CD4-positive, alpha-beta memory T cell (primary cell): ENCODE data around the gene GNL3. TPM values are rescaled to one million over a fixed set of nuclear protein-coding genes. Genes with fewer than 3 reads are reported as not detected.

Source experiments
- CTCF ChIA-PET: fragments of 350-600 bp; sonication (Branson Sonifier 250); formaldehyde crosslinking; loops from one replicate; lab custom pipeline; 2021; ENCODE audit warnings: inconsistent platforms; ENCODE audit not compliant: partially characterized antibody; lab: Charles Lee
- POLR2A ChIA-PET: fragments of 350-600 bp; sonication (Branson Sonifier 250); formaldehyde crosslinking; loops from one replicate; lab custom pipeline; 2021; ENCODE audit not compliant: partially characterized antibody; lab: Charles Lee
- DNase-seq, 5 donors: peaks; one replicate each; pipeline versions ENCODE4 v3.0.0 to v3.0.0-alpha.2; 2020 to 2022; ENCODE audit warnings: mixed read lengths in 1 of 5
- H3K27ac ChIP-seq: one replicate; pipeline ENCODE4 v1.7.0; 2013; ENCODE audit warnings: low read depth, low read length
- H3K27me3 ChIP-seq: 2 replicates; pipeline ENCODE4 v1.7.0; 2013; ENCODE audit warnings: mild to moderate bottlenecking, low read length, moderate library complexity; ENCODE audit not compliant: insufficient read depth
- H3K36me3 ChIP-seq: 2 replicates; pipeline ENCODE4 v1.7.0; 2013; ENCODE audit warnings: mild to moderate bottlenecking, low read length, moderate library complexity; ENCODE audit not compliant: insufficient read depth
- H3K4me1 ChIP-seq: 2 replicates; pipeline ENCODE4 v1.7.0; 2013; ENCODE audit warnings: mild to moderate bottlenecking, low read length, moderate library complexity; ENCODE audit not compliant: insufficient read depth
- H3K4me3 ChIP-seq, 2 donors: one replicate each; pipeline ENCODE4 v1.7.0; 2013; ENCODE audit warnings: low read length in 2 of 2, mild to moderate bottlenecking in 1 of 2
- H3K9me3 ChIP-seq, 2 donors: one replicate each; pipeline ENCODE4 v1.7.0; 2013; ENCODE audit warnings: low read length in 2 of 2, control low read depth in 1 of 2; ENCODE audit not compliant: control insufficient read depth in 1 of 2
- H3K27ac Mint-ChIP-seq, 7 donors: one replicate each; pipeline ENCODE4 v1.8.0; 2020 to 2021; ENCODE audit warnings: mixed read lengths in 7 of 7, mild to moderate bottlenecking in 6 of 7, inconsistent platforms in 3 of 7, moderate library complexity in 3 of 7
- H3K27me3 Mint-ChIP-seq, 2 donors: one replicate each; pipeline ENCODE4 v1.8.0; 2020 to 2021; ENCODE audit warnings: mixed read lengths in 2 of 2
- H3K36me3 Mint-ChIP-seq, 2 donors: one replicate each; pipeline ENCODE4 v1.8.0; 2020 to 2021; ENCODE audit warnings: mixed read lengths in 2 of 2, inconsistent platforms in 1 of 2, mild to moderate bottlenecking in 1 of 2
- H3K4me1 Mint-ChIP-seq, 4 donors: one replicate each; pipeline ENCODE4 v1.8.0; 2020 to 2021; ENCODE audit warnings: mixed read lengths in 4 of 4, mild to moderate bottlenecking in 1 of 4
- H3K4me3 Mint-ChIP-seq, 8 donors: one replicate each; pipeline ENCODE4 v1.8.0; 2020 to 2021; ENCODE audit warnings: mixed read lengths in 8 of 8, mild to moderate bottlenecking in 7 of 8, moderate library complexity in 6 of 8, inconsistent platforms in 3 of 8
- H3K9me3 Mint-ChIP-seq, 8 donors: one replicate each; pipeline ENCODE4 v1.8.0; 2020 to 2021; ENCODE audit warnings: mixed read lengths in 8 of 8, mild to moderate bottlenecking in 5 of 8, inconsistent platforms in 3 of 8, moderate library complexity in 1 of 8
- intact Hi-C: fragments of 100-400 bp; cut with micrococcal nuclease; formaldehyde crosslinking; loops from one replicate; pipeline ENCODE4 v1.15.1; 2023
- polyA plus RNA-seq, 2 donors: library from polyadenylated mRNA; unstranded; fragments of 300-500 nt; fragmentation: Illumina TruSeq; gene quantifications; one replicate each; pipeline ENCODE4 v1.2.3, GENCODE V29; 2021
- total RNA-seq, 2 experiments: library from RNA; stranded (reverse); gene quantifications; one replicate each; pipeline ENCODE4 v1.2.3, GENCODE V29; 2021

GNL3 gene
- total and polyA plus RNA-seq, 4 experiments from 2014 or later: 47.9 to 88.4 (median 75.2) TPM

DNA sequence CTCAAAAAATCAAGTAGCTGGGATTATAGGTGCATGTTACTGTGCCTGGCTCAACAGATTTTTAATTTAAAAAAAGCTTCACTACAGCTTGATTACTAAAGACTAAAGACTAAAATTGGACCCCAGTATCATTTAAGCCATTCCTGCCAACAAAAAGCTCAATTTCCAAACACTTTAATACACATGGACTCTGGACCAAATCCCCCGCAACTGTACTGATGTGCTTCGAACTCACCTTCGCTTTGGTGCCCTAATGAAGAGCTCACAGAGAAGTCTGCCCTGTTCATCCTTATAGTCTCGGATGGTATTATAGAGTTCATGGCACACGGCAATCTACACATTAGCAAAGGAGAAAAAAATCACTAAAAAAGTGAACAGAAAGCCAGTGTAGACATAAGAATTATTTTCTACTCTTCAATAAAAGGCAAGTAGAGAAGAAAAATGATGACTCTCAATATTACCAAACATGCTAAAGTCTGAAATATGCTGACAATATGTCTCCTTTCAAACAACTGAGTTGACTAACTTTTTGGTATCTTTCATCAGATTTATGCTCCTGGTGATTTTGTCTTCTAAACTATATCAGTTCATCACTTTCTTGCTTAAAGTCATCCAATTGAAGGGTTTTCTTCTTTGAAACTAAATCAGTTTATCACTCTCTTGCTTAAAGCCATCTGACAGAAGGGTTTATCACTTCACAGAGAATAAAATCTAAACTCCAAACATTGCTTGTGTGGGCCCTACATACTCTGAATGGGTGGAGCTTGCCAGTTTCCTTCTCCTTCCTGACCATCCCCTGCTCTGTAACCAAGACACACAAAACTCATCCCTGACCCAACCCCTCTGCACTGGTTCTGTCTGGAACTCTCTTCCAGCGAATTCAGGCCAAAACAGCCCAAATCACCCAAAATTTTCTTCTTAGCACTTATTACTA is 7.3 kb upstream of the GNL3 start:
- no peaks in the 10 kb centered on the region for H3K27me3 ChIP-seq
- no peak overlapping the region for H3K27ac ChIP-seq
- peaks cover 39% of the 10 kb centered on the region for H3K36me3 ChIP-seq
- peaks cover 28 to 49% (median 31%) of the 10 kb centered on the region in 4 donors for H3K4me1 Mint-ChIP-seq
- H3K4me3 ChIP-seq: no peak overlapping the region
- no peaks in the 10 kb centered on the region for H3K27me3 Mint-ChIP-seq
- peaks cover 15% of the 10 kb centered on the region for H3K4me1 ChIP-seq
- peaks cover 0 to 2% (median 0%) of the 10 kb centered on the region in 8 donors for H3K9me3 Mint-ChIP-seq
- DNase-seq: no peak
- CTCF ChIA-PET: no interaction called here
- intact Hi-C loops: no loop called here
- no peaks in the 10 kb centered on the region for H3K9me3 ChIP-seq
- H3K4me3 Mint-ChIP-seq: no peak overlapping the region
- peaks cover 42 to 53% of the 10 kb centered on the region in 2 donors for H3K36me3 Mint-ChIP-seq
- peak overlapping the region in 4 of 7 donors; percentile 0 to 57 (median 40) for H3K27ac Mint-ChIP-seq
- POLR2A ChIA-PET: no interaction called here

- no peak for DNase-seq
- Mint-ChIP-seq H3K9me3 (peaks cover 0 to 2% (median 0%) of the 10 kb centered on the region in 8 donors), H3K36me3 (peaks cover 42 to 53% of the 10 kb centered on the region in 2 donors), H3K27me3 (no peaks in the 10 kb centered on the region), H3K4me3 (no peak overlapping the region), H3K4me1 (peaks cover 28 to 55% (median 31%) of the 10 kb centered on the region in 4 donors), H3K27ac (peak overlapping the region in 2 of 7 donors; percentile 24 to 80)
- Histone ChIP-seq H3K27me3 (no peaks in the 10 kb centered on the region), H3K27ac (no peak overlapping the region), H3K36me3 (peaks cover 39% of the 10 kb centered on the region), H3K4me1 (peaks cover 21% of the 10 kb centered on the region), H3K9me3 (no peaks in the 10 kb centered on the region), H3K4me3 (no peak overlapping the region)
- ChIA-PET POLR2A (no interaction called here), CTCF (no interaction called here)
- intact Hi-C loops: no loop called here
These were observed 6.7 kb upstream of the GNL3 start for GRCh38 chr3:52679199-52679538.

GRCh38 chr3:52679811-52680210 is 6.0 kb upstream of the GNL3 start:
- CTCF ChIA-PET: no interaction called here
- intact Hi-C loops: loop anchor here (10.0 kb wide), 1 partner anchor 225 kb away; the partner anchor contains the start of genes NISCH and TNNC1
- Histone ChIP-seq H3K27me3 (no peaks in the 10 kb centered on the region), H3K9me3 (no peaks in the 10 kb centered on the region), H3K27ac (no peak overlapping the region), H3K4me3 (no peak overlapping the region), H3K36me3 (peaks cover 39% of the 10 kb centered on the region), H3K4me1 (peaks cover 28% of the 10 kb centered on the region)
- DNase-seq: no peak
- POLR2A ChIA-PET: no interaction called here
- H3K4me3 Mint-ChIP-seq: no peak overlapping the region
- peak overlapping the region in 5 of 7 donors; percentile 6 to 71 (median 48) for H3K27ac Mint-ChIP-seq
- peaks cover 41 to 52% of the 10 kb centered on the region in 2 donors for H3K36me3 Mint-ChIP-seq
- H3K9me3 Mint-ChIP-seq: peaks cover 0 to 2% (median 0%) of the 10 kb centered on the region in 8 donors
- H3K4me1 Mint-ChIP-seq: peaks cover 34 to 60% (median 37%) of the 10 kb centered on the region in 4 donors
- no peaks in the 10 kb centered on the region for H3K27me3 Mint-ChIP-seq

GRCh38 chr3:52681596-52681995 is 4.2 kb upstream of the GNL3 start:
- ChIA-PET POLR2A (interaction anchor here (0.6 kb wide), 1 partner anchor 10 kb away, joined by 4 read pairs; no protein-coding TSS in a partner anchor), CTCF (no interaction called here)
- H3K36me3 Mint-ChIP-seq: peaks cover 26 to 46% of the 10 kb centered on the region in 2 donors
- H3K9me3 Mint-ChIP-seq: peaks cover 0 to 2% (median 0%) of the 10 kb centered on the region in 8 donors
- H3K9me3 ChIP-seq: no peaks in the 10 kb centered on the region
- peak overlapping the region in 3 of 8 donors; percentile 5 to 40 (median 12) for H3K4me3 Mint-ChIP-seq
- peaks cover 34% of the 10 kb centered on the region for H3K36me3 ChIP-seq
- peaks cover 37% of the 10 kb centered on the region for H3K4me1 ChIP-seq
- peaks cover 37 to 61% (median 44%) of the 10 kb centered on the region in 4 donors for H3K4me1 Mint-ChIP-seq
- no peaks in the 10 kb centered on the region for H3K27me3 ChIP-seq
- DNase-seq: no peak
- intact Hi-C loops: loop anchor here (10.0 kb wide), 1 partner anchor 227 kb away; the partner anchor contains the start of genes NISCH and TNNC1
- no peaks in the 10 kb centered on the region for H3K27me3 Mint-ChIP-seq
- H3K27ac ChIP-seq: no peak overlapping the region
- H3K4me3 ChIP-seq: no peak overlapping the region
- peak overlapping the region in 6 of 7 donors; percentile 30 to 85 (median 66) for H3K27ac Mint-ChIP-seq

GRCh38 chr3:52682016-52682415 is 3.8 kb upstream of the GNL3 start:
- intact Hi-C loops: loop anchor here (10.0 kb wide), 1 partner anchor 227 kb away; the partner anchor contains the start of genes NISCH and TNNC1
- peaks cover 31% of the 10 kb centered on the region for H3K36me3 ChIP-seq
- no peaks in the 10 kb centered on the region for H3K9me3 ChIP-seq
- H3K27me3 ChIP-seq: no peaks in the 10 kb centered on the region
- peaks cover 0 to 2% (median 0%) of the 10 kb centered on the region in 8 donors for H3K9me3 Mint-ChIP-seq
- no peak overlapping the region for H3K4me3 ChIP-seq
- POLR2A ChIA-PET: no interaction called here
- peaks cover 22 to 45% of the 10 kb centered on the region in 2 donors for H3K36me3 Mint-ChIP-seq
- peak overlapping the region; percentile 29 to 85 (median 47) for H3K27ac Mint-ChIP-seq
- H3K4me1 ChIP-seq: peaks cover 41% of the 10 kb centered on the region
- no peak for DNase-seq
- no peak overlapping the region for H3K4me3 Mint-ChIP-seq
- no peaks in the 10 kb centered on the region for H3K27me3 Mint-ChIP-seq
- no peak overlapping the region for H3K27ac ChIP-seq
- peaks cover 39 to 65% (median 46%) of the 10 kb centered on the region in 4 donors for H3K4me1 Mint-ChIP-seq
- CTCF ChIA-PET: no interaction called here

GRCh38 chr3:52683611-52684010 is 2.2 kb upstream of the GNL3 start:
- Histone ChIP-seq H3K36me3 (peaks cover 33% of the 10 kb centered on the region), H3K4me3 (no peak overlapping the region), H3K4me1 (peaks cover 50% of the 10 kb centered on the region), H3K9me3 (no peaks in the 10 kb centered on the region), H3K27me3 (no peaks in the 10 kb centered on the region), H3K27ac (no peak overlapping the region)
- peaks cover 0 to 2% (median 0%) of the 10 kb centered on the region in 8 donors for H3K9me3 Mint-ChIP-seq
- H3K27ac Mint-ChIP-seq: peak overlapping the region in 3 of 7 donors; percentile 60 to 95 (median 73)
- peak overlapping the region in 4 of 8 donors; percentile 31 to 58 (median 38) for H3K4me3 Mint-ChIP-seq
- ChIA-PET CTCF (no interaction called here), POLR2A (no interaction called here)
- peaks cover 40 to 71% (median 54%) of the 10 kb centered on the region in 4 donors for H3K4me1 Mint-ChIP-seq
- H3K36me3 Mint-ChIP-seq: peaks cover 21 to 50% of the 10 kb centered on the region in 2 donors
- no peak for DNase-seq
- no peaks in the 10 kb centered on the region for H3K27me3 Mint-ChIP-seq
- intact Hi-C loops: loop anchor here (2.0 to 10.0 kb wide), 2 partner anchors 229 to 363 kb away; partner anchors contain the start of genes NISCH, SFMBT1 and TNNC1

GRCh38 chr3:52684184-52684583 is 1.6 kb upstream of the GNL3 start:
- peaks cover 50% of the 10 kb centered on the region for H3K4me1 ChIP-seq
- POLR2A ChIA-PET: interaction anchor here (0.9 to 3.0 kb wide), 3 partner anchors 19 to 57 kb away, joined by 3 to 26 read pairs (median 9); partner anchors contain the start of genes GLT8D1 and SPCS1
- CTCF ChIA-PET: no interaction called here
- no peak for DNase-seq
- H3K27me3 Mint-ChIP-seq: no peaks in the 10 kb centered on the region
- H3K27me3 ChIP-seq: no peaks in the 10 kb centered on the region
- peak overlapping the region in 6 of 7 donors; percentile 41 to 98 (median 92) for H3K27ac Mint-ChIP-seq
- H3K36me3 ChIP-seq: peaks cover 33% of the 10 kb centered on the region
- H3K9me3 ChIP-seq: no peaks in the 10 kb centered on the region
- intact Hi-C loops: loop anchor here (2.0 to 10.0 kb wide), 2 partner anchors 229 to 363 kb away; partner anchors contain the start of genes NISCH, SFMBT1 and TNNC1
- peak overlapping the region; percentile 89 for H3K27ac ChIP-seq
- peaks cover 0 to 2% (median 0%) of the 10 kb centered on the region in 8 donors for H3K9me3 Mint-ChIP-seq
- H3K36me3 Mint-ChIP-seq: peaks cover 21 to 50% of the 10 kb centered on the region in 2 donors
- H3K4me3 Mint-ChIP-seq: peak overlapping the region; percentile 73 to 97 (median 92)
- H3K4me3 ChIP-seq: no peak overlapping the region
- H3K4me1 Mint-ChIP-seq: peaks cover 36 to 68% (median 54%) of the 10 kb centered on the region in 4 donors
